ENCODE results near the gene STRIP1.

The STRIP1 gene

DNA sequence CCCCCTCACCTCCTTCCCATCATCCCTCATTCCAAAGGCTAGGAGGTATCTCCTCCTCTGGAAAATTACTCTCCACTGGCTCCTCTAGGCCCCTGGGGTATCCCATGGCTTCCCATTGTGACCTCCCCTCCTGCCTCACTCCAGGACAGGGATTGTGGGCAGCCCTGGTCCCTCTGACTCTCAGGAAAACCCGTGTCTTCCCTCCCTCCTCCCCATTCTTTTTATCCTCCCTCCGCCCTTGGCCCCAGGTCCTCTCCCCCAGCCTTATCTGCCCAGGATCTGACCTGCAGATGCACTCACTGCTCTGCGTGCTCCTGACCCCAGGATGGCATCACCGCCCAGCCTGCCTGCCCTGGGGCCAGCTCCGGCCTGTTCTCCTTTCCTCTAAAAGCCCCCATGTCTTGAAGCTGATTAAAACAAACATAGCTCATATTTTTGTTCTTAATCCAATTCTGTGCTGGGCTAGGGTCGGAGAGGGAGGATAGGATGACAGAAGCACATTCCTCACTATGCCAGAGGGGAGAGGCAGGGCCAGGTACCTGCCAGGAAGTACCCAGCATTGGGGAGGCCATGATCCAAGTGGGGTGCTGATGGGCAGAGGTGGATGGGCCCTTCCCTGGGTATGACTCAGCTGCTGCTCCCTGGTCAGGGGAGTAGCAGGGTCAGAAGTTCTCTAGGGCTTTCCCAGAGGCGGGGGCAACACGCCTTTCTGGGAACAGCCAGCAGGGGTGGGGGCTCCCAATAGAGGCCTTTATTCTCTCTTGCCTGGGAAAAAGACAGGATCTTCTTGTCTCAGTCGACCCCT is 64.0 kb downstream of the STRIP1 start:
- DNase-seq = no peak

- no peak for DNase-seq
These were observed 65.9 kb downstream of the STRIP1 start for GRCh38 chr1:110100335-110100734.

GRCh38 chr1:110102081-110102480 is 67.7 kb downstream of the STRIP1 start:
- no peak for DNase-seq
